SK-N-SH (cell line): ENCODE results near the gene NOC2L.

Source experiments
- EZH2phosphoT487 ChIP-seq: fragments of 200-600 bp; sonication (generic); IDR thresholded peaks from 2 replicates; pipeline ENCODE4 v1.6.1; 2017; ENCODE audit warnings: low read depth, mixed run types, mild to moderate bottlenecking, antibody characterized with exemption, moderate library complexity, borderline replicate concordance
- MXI1 ChIP-seq: IDR thresholded peaks from 2 replicates; pipeline ENCODE4 v1.6.1; 2012; ENCODE audit warnings: mild to moderate bottlenecking, low read depth, low read length, improper control_type of control experiment
- POLR2AphosphoS5 ChIP-seq: IDR thresholded peaks from 2 replicates; pipeline ENCODE4 v1.6.1; 2012; ENCODE audit warnings: low read depth, low read length
- RAD21 ChIP-seq: IDR thresholded peaks from 2 replicates; pipeline ENCODE4 v1.6.1; 2012; ENCODE audit warnings: mild to moderate bottlenecking, low read length
- RCOR1 ChIP-seq: fragments of 150-350 bp; IDR thresholded peaks from 2 replicates; pipeline ENCODE4 v1.6.1; 2017; ENCODE audit warnings: antibody characterized with exemption, low read length
- SMC3 ChIP-seq: IDR thresholded peaks from 2 replicates; pipeline ENCODE4 v1.6.1; 2012; ENCODE audit warnings: low read depth, low read length, improper control_type of control experiment
- TEAD4 ChIP-seq: IDR thresholded peaks from 2 replicates; pipeline ENCODE4 v1.4.0; 2012; ENCODE audit warnings: mild to moderate bottlenecking, borderline replicate concordance; ENCODE audit not compliant: insufficient read depth
- ZBTB33 ChIP-seq: IDR thresholded peaks from 2 replicates; pipeline ENCODE4 v1.4.0; 2012; ENCODE audit warnings: low read depth, borderline replicate concordance
- TF ChIP-seq, protein P1 (sequence below): fragments of 200-600 bp; sonication (generic); IDR thresholded peaks from 2 replicates; pipeline ENCODE4 v1.6.1; 2017; ENCODE audit warnings: antibody characterized with exemption, mild to moderate bottlenecking, moderate library complexity
- TF ChIP-seq, protein P2 (sequence below): IDR thresholded peaks from 2 replicates; pipeline ENCODE4 v1.4.0; 2012; ENCODE audit warnings: low read depth
- TF ChIP-seq, protein P3 (sequence below): IDR thresholded peaks from 2 replicates; pipeline ENCODE4; 2012

DNA sequence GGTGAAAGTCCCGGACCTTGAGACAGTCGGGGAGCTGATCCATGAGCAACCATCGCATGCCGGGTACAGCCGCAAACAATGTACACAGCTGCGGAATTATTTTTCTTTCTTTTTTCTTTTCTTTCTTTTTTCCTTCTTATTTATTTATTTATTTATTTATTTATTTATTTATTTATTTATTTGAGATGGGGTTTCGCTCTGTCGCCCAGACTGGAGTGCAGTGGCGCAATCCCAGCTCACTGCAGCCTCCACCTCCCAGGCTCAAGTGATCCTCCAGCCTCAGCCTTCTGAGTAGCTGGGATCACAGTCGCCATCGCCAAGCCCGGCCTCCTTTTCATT is 25.4 kb upstream of the NOC2L start:
- TF ChIP-seq, protein P1, sequence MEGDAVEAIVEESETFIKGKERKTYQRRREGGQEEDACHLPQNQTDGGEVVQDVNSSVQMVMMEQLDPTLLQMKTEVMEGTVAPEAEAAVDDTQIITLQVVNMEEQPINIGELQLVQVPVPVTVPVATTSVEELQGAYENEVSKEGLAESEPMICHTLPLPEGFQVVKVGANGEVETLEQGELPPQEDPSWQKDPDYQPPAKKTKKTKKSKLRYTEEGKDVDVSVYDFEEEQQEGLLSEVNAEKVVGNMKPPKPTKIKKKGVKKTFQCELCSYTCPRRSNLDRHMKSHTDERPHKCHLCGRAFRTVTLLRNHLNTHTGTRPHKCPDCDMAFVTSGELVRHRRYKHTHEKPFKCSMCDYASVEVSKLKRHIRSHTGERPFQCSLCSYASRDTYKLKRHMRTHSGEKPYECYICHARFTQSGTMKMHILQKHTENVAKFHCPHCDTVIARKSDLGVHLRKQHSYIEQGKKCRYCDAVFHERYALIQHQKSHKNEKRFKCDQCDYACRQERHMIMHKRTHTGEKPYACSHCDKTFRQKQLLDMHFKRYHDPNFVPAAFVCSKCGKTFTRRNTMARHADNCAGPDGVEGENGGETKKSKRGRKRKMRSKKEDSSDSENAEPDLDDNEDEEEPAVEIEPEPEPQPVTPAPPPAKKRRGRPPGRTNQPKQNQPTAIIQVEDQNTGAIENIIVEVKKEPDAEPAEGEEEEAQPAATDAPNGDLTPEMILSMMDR, result no peak; the same call in none of the 2 replicates
- TF ChIP-seq SMC3 (no peak), RAD21 (no peak), ZBTB33 (no peak), MXI1 (no peak), TEAD4 (no peak), POLR2AphosphoS5 (no peak), RCOR1 (no peak), EZH2phosphoT487 (no peak)
- TF ChIP-seq, protein P2, sequence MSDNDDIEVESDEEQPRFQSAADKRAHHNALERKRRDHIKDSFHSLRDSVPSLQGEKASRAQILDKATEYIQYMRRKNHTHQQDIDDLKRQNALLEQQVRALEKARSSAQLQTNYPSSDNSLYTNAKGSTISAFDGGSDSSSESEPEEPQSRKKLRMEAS, result no peak
- TF ChIP-seq, protein P3, sequence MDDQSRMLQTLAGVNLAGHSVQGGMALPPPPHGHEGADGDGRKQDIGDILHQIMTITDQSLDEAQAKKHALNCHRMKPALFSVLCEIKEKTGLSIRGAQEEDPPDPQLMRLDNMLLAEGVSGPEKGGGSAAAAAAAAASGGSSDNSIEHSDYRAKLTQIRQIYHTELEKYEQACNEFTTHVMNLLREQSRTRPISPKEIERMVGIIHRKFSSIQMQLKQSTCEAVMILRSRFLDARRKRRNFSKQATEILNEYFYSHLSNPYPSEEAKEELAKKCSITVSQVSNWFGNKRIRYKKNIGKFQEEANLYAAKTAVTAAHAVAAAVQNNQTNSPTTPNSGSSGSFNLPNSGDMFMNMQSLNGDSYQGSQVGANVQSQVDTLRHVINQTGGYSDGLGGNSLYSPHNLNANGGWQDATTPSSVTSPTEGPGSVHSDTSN, result no peak
